HG03378 (cell line): ENCODE data around the gene SLC4A7.
"Not testable (repeated sequence)": the region's sequence is repeated elsewhere in the genome, so short reads cannot be mapped to it uniquely, and the experiment has no call there.

ENCODE experiments used
- ATAC-seq: cut with Tn5 transposase; IDR thresholded peaks from one replicate; pipeline ENCODE4 v1.9.1; 2021; ENCODE audit warnings: mild to moderate bottlenecking, moderate library complexity; ENCODE audit not compliant: unreplicated experiment

The SLC4A7 gene

GRCh38 chr3:27488821-27489220 is 4.6 kb upstream of the SLC4A7 start:
- ATAC-seq, result no peak

GRCh38 chr3:27487383-27487782 is 3.2 kb upstream of the SLC4A7 start:
- ATAC-seq, result no peak

- no peak for ATAC-seq
Measured at GRCh38 chr3:27486336-27486735, 2.2 kb upstream of the SLC4A7 start.

- ATAC-seq, result no peak
Measured at GRCh38 chr3:27485866-27486265, 1.7 kb upstream of the SLC4A7 start.

- peak; percentile 28 for ATAC-seq
Measured at GRCh38 chr3:27483117-27484014, 818 bp downstream of the SLC4A7 start.

GRCh38 chr3:27479806-27480543 is 4.2 kb downstream of the SLC4A7 start:
- ATAC-seq, result no peak

GRCh38 chr3:27471923-27472550 is 12.1 kb downstream of the SLC4A7 start:
- no peak for ATAC-seq

- no peak for ATAC-seq
Measured at GRCh38 chr3:27468283-27468886, 15.8 kb downstream of the SLC4A7 start.

GRCh38 chr3:27467545-27467944 is 16.6 kb downstream of the SLC4A7 start:
- ATAC-seq, result peak; percentile 96

- no peak for ATAC-seq
Measured at GRCh38 chr3:27464646-27465045, 19.5 kb downstream of the SLC4A7 start.

- no peak for ATAC-seq
Measured at GRCh38 chr3:27462228-27462627, 22.0 kb downstream of the SLC4A7 start.

GRCh38 chr3:27458929-27459328 is 25.3 kb downstream of the SLC4A7 start:
- ATAC-seq, result no peak

- no peak for ATAC-seq
Measured at GRCh38 chr3:27456554-27456953, 27.6 kb downstream of the SLC4A7 start.

GRCh38 chr3:27454914-27455313 is 29.3 kb downstream of the SLC4A7 start:
- peak; percentile 72 for ATAC-seq

- no peak for ATAC-seq
Measured at GRCh38 chr3:27454461-27454860, 29.7 kb downstream of the SLC4A7 start.

- no peak for ATAC-seq
Measured at GRCh38 chr3:27452368-27453090, 31.7 kb downstream of the SLC4A7 start.

GRCh38 chr3:27451842-27452241 is 32.3 kb downstream of the SLC4A7 start:
- ATAC-seq, result no peak

GRCh38 chr3:27451251-27451650 is 32.9 kb downstream of the SLC4A7 start:
- ATAC-seq, result no peak

- ATAC-seq, result no peak
Measured at GRCh38 chr3:27449530-27450150, 34.5 kb downstream of the SLC4A7 start.

GRCh38 chr3:27442995-27443394 is 41.2 kb downstream of the SLC4A7 start:
- not testable (repeated sequence) for ATAC-seq
